Mononuclear cell (primary cell): ENCODE results near the gene ANO1. TPM values are rescaled to one million over a fixed set of nuclear protein-coding genes. Genes with fewer than 3 reads are reported as not detected.

Experiments used
- H3K27me3 ChIP-seq: 2 replicates; pipeline ENCODE4 v1.6.0; 2011; ENCODE audit warnings: low read length, control low read depth; ENCODE audit not compliant: insufficient read depth
- H3K4me1 ChIP-seq: 2 replicates; pipeline ENCODE4 v1.5.1; 2011; ENCODE audit warnings: mild to moderate bottlenecking, low read length, control low read depth; ENCODE audit not compliant: insufficient read depth
- H3K4me3 ChIP-seq: 2 replicates; pipeline ENCODE4 v1.5.1; 2011; ENCODE audit warnings: mild to moderate bottlenecking, low read length, moderate library complexity
- H3K9me3 ChIP-seq: 2 replicates; pipeline ENCODE4 v1.5.1; 2011; ENCODE audit warnings: low read depth, mild to moderate bottlenecking, control low read depth, low read length
- total RNA-seq: library from RNA; depleted of rRNA; stranded (reverse); fragments of >200 nt; gene quantifications from one replicate; pipeline ENCODE4 v1.2.3, GENCODE V29; 2012

ANO1 gene
- total RNA-seq, 1 donor: not detected

DNA sequence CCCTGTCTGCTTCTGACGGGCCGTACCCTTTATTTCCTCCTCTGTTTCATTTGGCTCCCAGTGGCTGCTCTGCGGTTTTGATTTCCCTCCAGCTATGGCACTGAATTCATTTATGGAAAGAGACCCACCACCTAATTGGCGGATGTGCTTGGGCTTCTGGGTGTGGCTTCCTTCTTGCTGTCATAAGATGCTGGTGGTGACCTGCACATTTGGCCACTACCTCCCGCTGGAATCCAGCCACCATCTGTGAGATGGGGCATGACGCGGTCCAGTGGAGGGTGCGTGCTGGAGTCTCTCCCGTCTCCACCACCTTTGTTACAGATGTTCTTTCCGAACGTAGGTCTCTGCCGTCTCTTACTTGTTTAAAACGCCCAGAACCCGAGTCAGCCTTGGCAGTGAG lies 77.3 kb downstream of the ANO1 start:
- Histone ChIP-seq H3K4me3 (no peak overlapping the region), H3K4me1 (no peaks in the 10 kb centered on the region), H3K27me3 (no peaks in the 10 kb centered on the region), H3K9me3 (no peaks in the 10 kb centered on the region)

DNA sequence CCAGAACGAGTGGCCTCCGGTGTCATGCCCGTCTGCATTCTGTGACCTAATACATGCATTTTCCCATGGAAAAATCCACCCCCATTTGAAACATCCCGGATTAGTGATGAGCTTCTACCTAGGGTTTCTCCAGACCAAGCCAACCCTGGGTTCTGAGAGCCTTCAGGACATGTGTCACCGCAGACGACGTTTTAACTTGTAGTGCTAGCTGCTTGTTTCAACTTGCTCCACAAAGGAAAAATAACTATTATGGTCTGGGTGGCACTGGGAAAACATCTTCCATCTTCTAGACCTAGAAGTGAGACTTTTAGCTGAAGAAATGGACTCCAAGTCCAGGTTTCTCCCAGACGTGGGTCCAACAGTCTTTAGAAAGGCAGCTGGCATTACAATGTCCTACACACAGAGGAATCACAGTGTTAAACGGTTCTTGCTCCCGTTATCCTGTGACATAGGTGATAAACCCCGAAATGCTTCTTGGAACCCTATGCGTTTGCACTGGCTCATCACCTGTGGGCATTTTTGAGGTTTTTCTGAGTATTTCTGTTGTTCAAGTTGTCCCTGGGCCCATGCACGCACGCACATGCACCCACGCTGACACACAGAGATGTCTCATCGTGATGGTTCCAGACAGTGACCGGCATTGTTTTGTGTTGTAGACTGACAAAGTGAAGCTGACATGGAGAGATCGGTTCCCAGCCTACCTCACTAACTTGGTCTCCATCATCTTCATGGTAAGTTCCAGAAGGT lies 78.3 kb downstream of the ANO1 start:
- Histone ChIP-seq H3K4me1 (no peaks in the 10 kb centered on the region), H3K4me3 (no peak overlapping the region), H3K27me3 (no peaks in the 10 kb centered on the region), H3K9me3 (no peaks in the 10 kb centered on the region)

GRCh38 chr11:70158201-70158600 lies 80.1 kb downstream of the ANO1 start:
- H3K27me3 ChIP-seq: no peaks in the 10 kb centered on the region
- H3K9me3 ChIP-seq: no peaks in the 10 kb centered on the region
- no peak overlapping the region for H3K4me3 ChIP-seq
- no peaks in the 10 kb centered on the region for H3K4me1 ChIP-seq

DNA sequence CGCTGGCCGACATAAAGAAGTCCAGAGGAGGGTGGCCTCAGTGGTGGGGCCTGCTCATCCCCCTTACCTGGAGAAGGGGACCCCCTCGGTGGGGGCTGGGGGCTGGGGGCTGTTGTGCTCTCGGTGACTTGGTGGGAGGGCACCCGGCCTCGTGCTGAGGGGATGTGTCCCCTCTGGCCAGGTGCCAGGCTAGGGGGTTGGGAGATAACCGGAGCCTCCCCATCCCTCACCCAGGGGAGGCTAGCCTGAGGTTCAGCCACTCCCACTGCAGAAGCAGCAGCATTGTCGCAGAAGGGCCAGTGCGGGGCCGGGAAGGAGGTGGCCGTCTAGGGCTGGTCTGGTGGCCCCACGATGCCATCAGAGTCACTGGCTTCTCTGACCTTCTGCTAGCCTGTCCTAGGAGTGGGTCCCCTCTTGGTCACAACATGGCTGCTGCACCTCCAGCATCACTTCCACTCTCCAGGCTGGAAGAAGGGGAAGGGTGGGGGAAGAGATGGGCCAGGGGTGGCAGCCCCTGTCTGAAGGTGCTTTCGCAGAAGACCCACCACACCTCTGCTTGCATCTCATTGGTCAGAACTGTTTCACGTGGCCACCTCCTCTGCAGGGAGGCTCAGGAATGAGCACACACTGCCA lies 80.8 kb downstream of the ANO1 start:
- Histone ChIP-seq H3K4me3 (no peak overlapping the region), H3K9me3 (no peaks in the 10 kb centered on the region), H3K4me1 (no peaks in the 10 kb centered on the region), H3K27me3 (no peaks in the 10 kb centered on the region)

- no peaks in the 10 kb centered on the region for H3K27me3 ChIP-seq
- H3K9me3 ChIP-seq: no peaks in the 10 kb centered on the region
- no peaks in the 10 kb centered on the region for H3K4me1 ChIP-seq
- H3K4me3 ChIP-seq: no peak overlapping the region
Observed at GRCh38 chr11:70159627-70160570, 81.8 kb downstream of the ANO1 start.

- Histone ChIP-seq H3K4me1 (no peaks in the 10 kb centered on the region), H3K4me3 (no peak overlapping the region), H3K27me3 (no peaks in the 10 kb centered on the region), H3K9me3 (no peaks in the 10 kb centered on the region)
Observed at GRCh38 chr11:70161043-70161625, 83.0 kb downstream of the ANO1 start.

GRCh38 chr11:70164705-70165104 lies 86.6 kb downstream of the ANO1 start:
- Histone ChIP-seq H3K4me3 (no peak overlapping the region), H3K4me1 (no peaks in the 10 kb centered on the region), H3K27me3 (no peaks in the 10 kb centered on the region), H3K9me3 (no peaks in the 10 kb centered on the region)

DNA sequence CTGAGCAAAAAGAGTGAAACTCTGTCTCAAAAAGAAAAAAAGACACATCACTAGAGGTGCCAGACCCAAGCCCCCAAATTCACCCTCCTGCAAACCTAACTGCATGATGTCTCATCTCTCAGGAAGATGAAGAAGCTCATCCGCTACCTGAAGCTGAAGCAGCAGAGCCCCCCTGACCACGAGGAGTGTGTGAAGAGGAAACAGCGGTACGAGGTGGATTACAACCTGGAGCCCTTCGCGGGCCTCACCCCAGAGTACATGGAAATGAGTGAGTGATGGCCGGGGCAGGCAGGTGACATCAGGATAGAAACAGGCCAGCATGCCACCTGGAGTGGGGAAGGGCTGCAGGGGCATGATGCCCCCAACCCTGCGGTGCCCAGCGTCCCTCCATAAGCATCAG lies 89.0 kb downstream of the ANO1 start:
- Histone ChIP-seq H3K4me3 (no peak overlapping the region), H3K4me1 (no peaks in the 10 kb centered on the region), H3K27me3 (no peaks in the 10 kb centered on the region), H3K9me3 (no peaks in the 10 kb centered on the region)

GRCh38 chr11:70167723-70168404 lies 89.7 kb downstream of the ANO1 start:
- Histone ChIP-seq H3K27me3 (no peaks in the 10 kb centered on the region), H3K4me1 (no peaks in the 10 kb centered on the region), H3K9me3 (no peaks in the 10 kb centered on the region), H3K4me3 (no peak overlapping the region)

DNA sequence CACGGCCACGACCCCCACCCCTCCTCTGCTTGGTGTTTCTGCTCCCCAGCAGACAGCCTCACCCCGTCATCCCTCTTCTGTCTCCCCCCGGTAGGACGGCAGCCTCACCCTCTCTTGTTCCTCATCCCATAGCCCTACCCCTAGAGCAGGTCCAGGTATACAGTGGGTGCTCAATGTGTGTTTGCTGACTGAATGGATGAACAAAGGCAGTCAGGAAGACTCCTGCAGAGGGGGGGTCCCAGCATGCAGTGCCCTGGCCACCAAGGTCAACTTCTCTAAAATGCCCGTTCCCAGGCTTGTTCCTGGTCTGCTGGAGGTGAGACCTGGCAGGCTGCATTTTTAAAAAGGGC lies 90.3 kb downstream of the ANO1 start:
- no peaks in the 10 kb centered on the region for H3K27me3 ChIP-seq
- no peaks in the 10 kb centered on the region for H3K4me1 ChIP-seq
- no peak overlapping the region for H3K4me3 ChIP-seq
- no peaks in the 10 kb centered on the region for H3K9me3 ChIP-seq

DNA sequence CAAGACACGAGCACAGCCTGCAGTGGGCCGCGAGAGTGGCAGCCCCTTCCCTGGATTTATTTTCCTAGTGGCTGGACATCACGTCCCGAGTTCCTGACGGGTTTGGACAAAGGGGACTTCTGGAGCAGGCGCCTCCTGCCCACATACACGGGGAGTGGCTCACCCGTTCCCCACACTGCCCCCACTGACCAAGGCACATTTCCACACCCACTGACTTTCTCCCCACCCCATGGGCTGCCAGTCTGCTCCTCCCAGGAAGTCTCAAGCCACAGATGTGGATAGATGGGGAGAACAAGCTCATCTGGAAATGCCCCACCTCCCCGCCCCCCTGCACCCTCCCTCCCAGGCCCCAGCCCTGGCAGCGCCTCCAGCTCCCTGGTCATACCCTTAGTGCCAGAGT lies 91.0 kb downstream of the ANO1 start:
- Histone ChIP-seq H3K4me1 (no peaks in the 10 kb centered on the region), H3K4me3 (no peak overlapping the region), H3K27me3 (no peaks in the 10 kb centered on the region), H3K9me3 (no peaks in the 10 kb centered on the region)

- Histone ChIP-seq H3K27me3 (no peaks in the 10 kb centered on the region), H3K4me3 (no peak overlapping the region), H3K9me3 (no peaks in the 10 kb centered on the region), H3K4me1 (no peaks in the 10 kb centered on the region)
Observed at GRCh38 chr11:70169632-70170031, 91.5 kb downstream of the ANO1 start.

GRCh38 chr11:70170596-70171210 lies 92.6 kb downstream of the ANO1 start:
- Histone ChIP-seq H3K9me3 (no peaks in the 10 kb centered on the region), H3K4me1 (no peaks in the 10 kb centered on the region)

GRCh38 chr11:70173018-70173417 lies 94.9 kb downstream of the ANO1 start:
- no peaks in the 10 kb centered on the region for H3K27me3 ChIP-seq

More at GRCh38 chr11:70170596-70171210, 92.6 kb downstream of the ANO1 start:
- no peak overlapping the region for H3K4me3 ChIP-seq
- H3K27me3 ChIP-seq: no peaks in the 10 kb centered on the region

More at GRCh38 chr11:70173018-70173417, 94.9 kb downstream of the ANO1 start:
- Histone ChIP-seq H3K4me3 (no peak overlapping the region), H3K4me1 (no peaks in the 10 kb centered on the region), H3K9me3 (no peaks in the 10 kb centered on the region)
